Tibial artery (tissue), 4 donors: Measurements from ENCODE around the gene ADGRG3.

Experiments
- DNase-seq, 2 donors: peaks; one replicate each; pipeline ENCODE4 v3.0.0-alpha.2; 2019
- H3K27ac ChIP-seq, 2 donors: fragments of 200-600 bp; sonication (generic) in 1 of 2; 1 replicate in 1 of 2; 2 replicates in 1 of 2; pipeline ENCODE4 v1.5.1; 2018 to 2019; ENCODE audit warnings: mild to moderate bottlenecking in 1 of 2
- H3K27me3 ChIP-seq, 2 donors: fragments of 200-600 bp; sonication (generic) in 1 of 2; one replicate each; pipeline versions ENCODE4 v1.5.1 to v1.6.0; 2016 to 2019
- H3K36me3 ChIP-seq, 3 donors: fragments of 200-600 bp; sonication (generic) in 2 of 3; one replicate each; pipeline ENCODE4 v1.5.1; 2016 to 2019; ENCODE audit warnings: mild to moderate bottlenecking in 2 of 3
- H3K4me1 ChIP-seq, 4 donors: fragments of 200-600 bp; sonication (generic) in 2 of 4; 1 replicate in 3 of 4; 2 replicates in 1 of 4; pipeline ENCODE4 v1.5.1; 2016 to 2019
- H3K4me3 ChIP-seq, 2 donors: fragments of 200-600 bp; sonication (generic) in 1 of 2; 1 replicate in 1 of 2; 2 replicates in 1 of 2; pipeline ENCODE4 v1.5.1; 2018 to 2019; ENCODE audit warnings: mild to moderate bottlenecking in 2 of 2
- H3K9me3 ChIP-seq, 3 donors: fragments of 200-600 bp; sonication (generic) in 1 of 3; one replicate each; pipeline ENCODE4 v1.5.1; 2016 to 2019
- intact Hi-C: fragments of 100-400 bp; cut with DNase I; formaldehyde crosslinking; loops from one replicate; pipeline ENCODE4 v1.15.0; 2023; ENCODE audit warnings: low total_unique reads
- TF ChIP-seq, protein P1 (sequence below), 2 experiments: fragments of 200-600 bp in 1 of 2; fragments of 450-650 bp in 1 of 2; IDR thresholded peaks; one replicate each; pipeline ENCODE4 v1.5.1; 2017 to 2019; ENCODE audit warnings: antibody characterized with exemption in 2 of 2, mild to moderate bottlenecking in 1 of 2, moderate library complexity in 1 of 2

The ADGRG3 gene

DNA sequence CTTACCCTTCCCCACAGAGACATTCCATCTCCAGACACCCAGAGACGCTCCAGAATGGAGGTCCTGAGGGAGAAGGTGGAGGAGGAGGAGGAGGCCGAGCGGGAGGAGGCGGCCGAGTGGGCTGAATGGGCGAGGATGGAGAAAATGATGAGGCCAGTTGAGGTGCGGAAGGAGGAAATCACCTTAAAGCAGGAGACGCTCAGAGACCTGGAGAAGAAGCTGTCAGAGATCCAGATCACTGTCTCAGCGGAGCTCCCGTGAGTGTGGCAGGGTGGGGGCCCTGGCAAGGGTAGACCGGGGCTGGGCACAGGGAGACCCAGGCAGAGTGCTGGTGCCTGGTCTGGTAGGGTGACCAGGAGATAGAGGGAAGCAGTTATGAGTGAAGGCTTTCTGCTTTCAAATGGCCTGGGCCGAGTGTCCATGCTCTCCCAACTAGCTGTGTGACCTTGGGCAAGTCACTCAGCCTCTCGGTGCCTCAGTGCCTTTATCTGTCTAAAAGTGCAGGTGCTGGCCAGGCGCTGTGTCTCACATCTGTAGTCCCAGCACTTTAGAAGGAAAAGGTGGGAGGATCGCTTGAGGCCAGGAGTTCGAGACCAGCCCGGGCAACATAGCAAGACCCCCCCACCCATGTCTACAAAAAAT is 29.9 kb downstream of the ADGRG3 start:
- Histone ChIP-seq H3K4me1 (no peaks in the 10 kb centered on the region), H3K36me3 (no peaks in the 10 kb centered on the region), H3K9me3 (no peaks in the 10 kb centered on the region), H3K27ac (no peak overlapping the region), H3K27me3 (no peaks in the 10 kb centered on the region), H3K4me3 (no peak overlapping the region)
- TF ChIP-seq, protein P1, sequence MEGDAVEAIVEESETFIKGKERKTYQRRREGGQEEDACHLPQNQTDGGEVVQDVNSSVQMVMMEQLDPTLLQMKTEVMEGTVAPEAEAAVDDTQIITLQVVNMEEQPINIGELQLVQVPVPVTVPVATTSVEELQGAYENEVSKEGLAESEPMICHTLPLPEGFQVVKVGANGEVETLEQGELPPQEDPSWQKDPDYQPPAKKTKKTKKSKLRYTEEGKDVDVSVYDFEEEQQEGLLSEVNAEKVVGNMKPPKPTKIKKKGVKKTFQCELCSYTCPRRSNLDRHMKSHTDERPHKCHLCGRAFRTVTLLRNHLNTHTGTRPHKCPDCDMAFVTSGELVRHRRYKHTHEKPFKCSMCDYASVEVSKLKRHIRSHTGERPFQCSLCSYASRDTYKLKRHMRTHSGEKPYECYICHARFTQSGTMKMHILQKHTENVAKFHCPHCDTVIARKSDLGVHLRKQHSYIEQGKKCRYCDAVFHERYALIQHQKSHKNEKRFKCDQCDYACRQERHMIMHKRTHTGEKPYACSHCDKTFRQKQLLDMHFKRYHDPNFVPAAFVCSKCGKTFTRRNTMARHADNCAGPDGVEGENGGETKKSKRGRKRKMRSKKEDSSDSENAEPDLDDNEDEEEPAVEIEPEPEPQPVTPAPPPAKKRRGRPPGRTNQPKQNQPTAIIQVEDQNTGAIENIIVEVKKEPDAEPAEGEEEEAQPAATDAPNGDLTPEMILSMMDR (IDR thresholded peaks at IDR 0.05), result no peak
- no peak for DNase-seq
- intact Hi-C loops, result no loop called here

DNA sequence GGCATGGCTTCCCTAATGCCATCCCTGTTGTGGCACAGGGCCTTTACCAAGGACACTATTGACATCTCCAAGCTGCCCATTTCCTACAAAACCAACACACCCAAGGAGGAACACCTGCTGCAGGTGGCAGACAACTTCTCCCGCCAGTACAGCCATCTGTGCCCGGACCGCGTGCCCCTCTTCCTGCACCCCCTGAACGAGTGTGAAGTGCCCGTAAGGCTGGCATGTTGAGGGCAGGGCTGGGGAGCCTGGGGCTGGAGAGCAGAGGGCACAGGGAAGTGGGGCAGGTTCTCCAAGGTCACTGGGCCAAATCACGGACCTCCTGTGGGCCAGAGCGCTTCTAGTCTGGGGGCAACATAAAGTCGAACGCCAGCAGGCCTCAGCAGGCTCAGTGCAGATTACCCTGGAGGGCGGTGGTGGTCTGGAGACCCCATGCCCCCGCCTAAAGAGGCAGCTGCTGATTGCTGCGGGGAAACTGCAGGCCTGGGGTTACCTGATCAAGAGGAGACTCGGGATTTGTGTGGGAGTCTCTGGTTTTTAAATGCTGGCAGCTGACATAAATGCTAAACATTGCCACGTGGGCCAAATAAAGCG is 30.8 kb downstream of the ADGRG3 start:
- intact Hi-C loops, result no loop called here
- no peaks in the 10 kb centered on the region for H3K4me1 ChIP-seq
- DNase-seq, result no peak

DNA sequence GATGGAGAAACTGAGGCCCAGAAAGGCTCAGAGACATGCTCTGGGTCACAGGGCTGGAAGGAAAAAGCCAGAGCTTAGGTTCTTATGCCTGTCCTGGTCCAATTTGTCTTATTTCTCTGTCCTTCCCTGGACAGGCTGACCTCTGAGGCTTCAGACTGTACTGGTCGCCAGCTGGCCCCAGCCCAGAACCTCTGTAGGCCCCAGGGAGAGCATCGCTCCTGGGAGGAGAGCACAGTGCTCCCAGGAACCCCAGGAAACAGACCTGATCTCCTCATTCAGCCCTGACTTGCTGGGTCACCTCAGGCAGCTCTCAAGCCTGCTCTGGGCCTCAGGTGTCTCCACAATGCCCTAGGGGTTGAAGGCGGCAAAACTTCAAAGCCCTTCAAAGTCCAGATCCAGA is 31.4 kb downstream of the ADGRG3 start:
- intact Hi-C loops, result no loop called here
- H3K36me3 ChIP-seq, result no peaks in the 10 kb centered on the region
- no peak overlapping the region for H3K4me3 ChIP-seq
- no peak overlapping the region for H3K27ac ChIP-seq
- no peak for DNase-seq
- no peaks in the 10 kb centered on the region for H3K4me1 ChIP-seq
- TF ChIP-seq, protein P1 (IDR thresholded peaks at IDR 0.05), result no peak
- H3K9me3 ChIP-seq, result no peaks in the 10 kb centered on the region
- no peaks in the 10 kb centered on the region for H3K27me3 ChIP-seq

More for the DNA sequence above, 30.8 kb downstream of the ADGRG3 start:
- H3K9me3 ChIP-seq, result no peaks in the 10 kb centered on the region
- H3K27ac ChIP-seq, result no peak overlapping the region
- TF ChIP-seq, protein P1 (IDR thresholded peaks at IDR 0.05), result no peak
- no peaks in the 10 kb centered on the region for H3K36me3 ChIP-seq
- H3K4me3 ChIP-seq, result no peak overlapping the region
- no peaks in the 10 kb centered on the region for H3K27me3 ChIP-seq

DNA sequence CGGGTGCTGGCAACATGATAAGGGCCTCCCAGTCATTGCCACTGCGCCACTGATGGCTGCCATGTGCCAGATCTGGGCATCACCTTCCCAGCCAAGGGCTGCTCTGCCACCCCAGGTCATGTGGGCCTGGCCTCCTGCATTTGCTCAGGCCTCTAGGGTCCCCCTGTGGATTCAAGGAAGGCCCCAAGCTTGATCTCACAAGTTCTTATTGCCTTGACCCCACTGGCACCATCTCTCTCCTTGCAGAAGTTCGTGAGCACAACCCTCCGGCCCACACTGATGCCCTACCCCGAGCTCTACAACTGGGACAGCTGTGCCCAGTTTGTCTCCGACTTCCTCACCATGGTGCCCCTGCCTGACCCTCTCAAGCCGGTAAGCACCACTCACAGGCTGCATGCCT is 31.8 kb downstream of the ADGRG3 start:
- TF ChIP-seq, protein P1 (IDR thresholded peaks at IDR 0.05), result no peak
- no peak overlapping the region for H3K27ac ChIP-seq
- no peaks in the 10 kb centered on the region for H3K9me3 ChIP-seq
- H3K27me3 ChIP-seq, result no peaks in the 10 kb centered on the region
- no peaks in the 10 kb centered on the region for H3K4me1 ChIP-seq
- intact Hi-C loops, result no loop called here
- H3K36me3 ChIP-seq, result no peaks in the 10 kb centered on the region
- no peak for DNase-seq
- no peak overlapping the region for H3K4me3 ChIP-seq

DNA sequence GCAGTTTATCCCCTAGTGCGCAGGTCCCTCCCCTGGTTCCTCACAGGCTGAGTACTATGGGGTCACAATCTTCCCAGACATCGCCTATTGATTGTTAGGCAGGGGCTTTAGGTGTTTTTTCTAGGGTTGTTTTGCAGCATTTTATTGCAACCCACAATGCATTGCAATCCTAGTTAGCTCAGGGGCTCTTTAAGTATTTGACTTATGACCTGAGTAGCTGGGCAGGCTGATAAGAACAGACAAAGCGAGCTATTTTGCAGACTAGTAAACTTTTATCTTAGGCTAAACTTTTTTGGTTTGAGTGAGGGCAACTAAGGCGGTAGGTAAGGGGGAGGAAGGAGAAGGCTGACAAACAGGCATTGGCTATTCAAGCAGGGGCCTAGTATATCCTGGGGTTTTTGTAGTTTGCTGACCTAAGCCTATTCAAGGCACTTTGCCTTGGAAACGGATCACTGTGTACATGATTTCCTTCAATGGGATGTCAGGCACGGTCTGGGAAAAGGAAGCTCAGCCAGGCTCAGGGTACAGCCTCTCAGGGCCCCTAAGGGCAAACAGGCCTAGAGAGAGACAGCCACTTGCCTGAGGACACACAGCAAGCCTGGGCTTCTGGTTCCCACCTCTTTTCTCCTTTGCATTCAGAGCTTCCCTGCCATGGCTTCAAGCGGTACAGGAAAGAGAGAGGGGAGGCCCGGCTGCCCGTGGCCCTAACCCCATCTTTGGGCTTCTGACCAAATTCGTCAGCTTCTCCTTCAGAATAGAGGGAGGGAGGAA is 32.9 kb downstream of the ADGRG3 start:
- TF ChIP-seq, protein P1 (IDR thresholded peaks at IDR 0.05), result no peak
- Histone ChIP-seq H3K4me1 (no peaks in the 10 kb centered on the region), H3K9me3 (no peaks in the 10 kb centered on the region), H3K4me3 (no peak overlapping the region), H3K36me3 (no peaks in the 10 kb centered on the region), H3K27ac (no peak overlapping the region), H3K27me3 (no peaks in the 10 kb centered on the region)
- intact Hi-C loops, result no loop called here
- no peak for DNase-seq
